Thyroid gland (tissue), 4 donors: ENCODE results near the gene KIF20B.

Source experiments
- POLR2A ChIP-seq, 2 donors: fragments of 450-650 bp; IDR thresholded peaks; one replicate each; pipeline ENCODE4 v1.6.1; 2017; ENCODE audit warnings: antibody characterized with exemption in 2 of 2, mild to moderate bottlenecking in 2 of 2, moderate library complexity in 1 of 2
- TF ChIP-seq, protein P1 (sequence below), 6 experiments: fragments of 200-600 bp in 3 of 6; fragments of 450-650 bp in 3 of 6; sonication (generic) in 3 of 6; IDR thresholded peaks; one replicate each; pipeline ENCODE4 v1.5.1; 2016 to 2019; ENCODE audit warnings: antibody characterized with exemption in 6 of 6, mild to moderate bottlenecking in 2 of 6, inconsistent platforms in 1 of 6, moderate library complexity in 1 of 6

DNA sequence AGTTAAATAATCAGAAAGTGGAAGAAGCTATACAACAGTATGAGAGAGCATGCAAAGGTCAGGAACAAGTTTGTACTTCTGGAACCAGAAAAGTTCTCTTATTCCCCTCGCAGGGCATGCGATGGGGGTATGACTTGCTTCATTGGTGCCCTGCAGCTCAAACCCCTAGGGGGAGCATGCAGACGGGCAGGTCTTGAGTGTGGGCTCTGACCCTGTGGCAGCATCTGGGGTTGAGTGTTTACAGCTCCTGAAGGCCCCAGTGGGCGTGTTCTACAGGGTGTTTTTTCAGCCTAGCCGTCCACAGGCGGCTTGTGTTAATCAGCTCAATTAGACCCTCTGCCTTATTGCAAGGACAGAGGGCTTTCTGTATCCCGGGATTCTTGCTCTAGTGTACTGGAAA is 44.5 kb downstream of the KIF20B start:
- TF ChIP-seq, protein P1, sequence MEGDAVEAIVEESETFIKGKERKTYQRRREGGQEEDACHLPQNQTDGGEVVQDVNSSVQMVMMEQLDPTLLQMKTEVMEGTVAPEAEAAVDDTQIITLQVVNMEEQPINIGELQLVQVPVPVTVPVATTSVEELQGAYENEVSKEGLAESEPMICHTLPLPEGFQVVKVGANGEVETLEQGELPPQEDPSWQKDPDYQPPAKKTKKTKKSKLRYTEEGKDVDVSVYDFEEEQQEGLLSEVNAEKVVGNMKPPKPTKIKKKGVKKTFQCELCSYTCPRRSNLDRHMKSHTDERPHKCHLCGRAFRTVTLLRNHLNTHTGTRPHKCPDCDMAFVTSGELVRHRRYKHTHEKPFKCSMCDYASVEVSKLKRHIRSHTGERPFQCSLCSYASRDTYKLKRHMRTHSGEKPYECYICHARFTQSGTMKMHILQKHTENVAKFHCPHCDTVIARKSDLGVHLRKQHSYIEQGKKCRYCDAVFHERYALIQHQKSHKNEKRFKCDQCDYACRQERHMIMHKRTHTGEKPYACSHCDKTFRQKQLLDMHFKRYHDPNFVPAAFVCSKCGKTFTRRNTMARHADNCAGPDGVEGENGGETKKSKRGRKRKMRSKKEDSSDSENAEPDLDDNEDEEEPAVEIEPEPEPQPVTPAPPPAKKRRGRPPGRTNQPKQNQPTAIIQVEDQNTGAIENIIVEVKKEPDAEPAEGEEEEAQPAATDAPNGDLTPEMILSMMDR (IDR thresholded peaks at IDR 0.05), result no peak
- TF ChIP-seq POLR2A (IDR thresholded peaks at IDR 0.05), result no peak
